Breast epithelium (tissue), 3 donors: ENCODE results near the gene FAM163B.

Source experiments
- POLR2AphosphoS5 ChIP-seq, 3 donors: sonication (generic); formaldehyde crosslinking; IDR thresholded peaks; one replicate each; pipeline ENCODE4 v1.6.1; 2017; ENCODE audit warnings: antibody characterized with exemption in 3 of 3
- TF ChIP-seq, protein P1 (sequence below), 3 donors: fragments of 450-650 bp; IDR thresholded peaks; one replicate each; pipeline ENCODE4 v1.5.1; 2016 to 2017; ENCODE audit warnings: antibody characterized with exemption in 3 of 3, mild to moderate bottlenecking in 3 of 3, moderate library complexity in 3 of 3

DNA sequence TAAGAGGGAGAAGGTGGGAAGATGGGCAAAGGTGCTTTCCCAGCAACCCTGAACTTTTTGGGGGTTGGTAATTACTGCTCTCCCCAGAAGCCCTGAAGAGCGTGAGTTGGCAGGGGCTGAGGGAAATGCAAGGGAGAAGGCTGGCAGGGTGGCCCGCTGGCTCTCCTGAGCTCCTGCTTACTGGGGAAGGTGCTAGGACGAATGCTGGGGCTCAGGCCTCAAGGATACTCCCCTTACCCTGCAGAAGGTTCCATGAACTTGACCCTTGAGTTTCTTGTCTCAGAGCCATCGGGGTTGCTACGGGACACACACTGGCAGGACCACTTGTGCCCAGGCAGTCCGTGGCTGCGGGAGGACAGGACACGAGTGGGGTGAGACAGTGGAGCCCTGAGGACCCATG, 1.2 kb downstream of the FAM163B start:
- TF ChIP-seq, protein P1, sequence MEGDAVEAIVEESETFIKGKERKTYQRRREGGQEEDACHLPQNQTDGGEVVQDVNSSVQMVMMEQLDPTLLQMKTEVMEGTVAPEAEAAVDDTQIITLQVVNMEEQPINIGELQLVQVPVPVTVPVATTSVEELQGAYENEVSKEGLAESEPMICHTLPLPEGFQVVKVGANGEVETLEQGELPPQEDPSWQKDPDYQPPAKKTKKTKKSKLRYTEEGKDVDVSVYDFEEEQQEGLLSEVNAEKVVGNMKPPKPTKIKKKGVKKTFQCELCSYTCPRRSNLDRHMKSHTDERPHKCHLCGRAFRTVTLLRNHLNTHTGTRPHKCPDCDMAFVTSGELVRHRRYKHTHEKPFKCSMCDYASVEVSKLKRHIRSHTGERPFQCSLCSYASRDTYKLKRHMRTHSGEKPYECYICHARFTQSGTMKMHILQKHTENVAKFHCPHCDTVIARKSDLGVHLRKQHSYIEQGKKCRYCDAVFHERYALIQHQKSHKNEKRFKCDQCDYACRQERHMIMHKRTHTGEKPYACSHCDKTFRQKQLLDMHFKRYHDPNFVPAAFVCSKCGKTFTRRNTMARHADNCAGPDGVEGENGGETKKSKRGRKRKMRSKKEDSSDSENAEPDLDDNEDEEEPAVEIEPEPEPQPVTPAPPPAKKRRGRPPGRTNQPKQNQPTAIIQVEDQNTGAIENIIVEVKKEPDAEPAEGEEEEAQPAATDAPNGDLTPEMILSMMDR (IDR thresholded peaks at IDR 0.05): no peak
- no peak for TF ChIP-seq POLR2AphosphoS5 (IDR thresholded peaks at IDR 0.05)
